Measurements from ENCODE around the gene BRD7.

Gene BRD7

GRCh38 chr16:50388496-50388895, 19.7 kb upstream of the BRD7 start:
- no peak for DNase-seq (ENCODE audit: extremely low read depth, insufficient read length)
- Histone ChIP-seq H3K36me3 (ENCODE audit: control insufficient read depth, insufficient read depth, low read length) (no peaks in the 10 kb centered on the region), H3K27me3 (replicated peaks; ENCODE audit: control insufficient read depth, insufficient read depth, low read length) (no peaks in the 10 kb centered on the region), H3K4me3 (replicated peaks; ENCODE audit: low read depth, low read length) (no peak overlapping the region)
- no peak for TF ChIP-seq CTCF (IDR thresholded peaks at IDR 0.05; ENCODE audit: insufficient read depth, low read length, poor library complexity, severe bottlenecking)

GRCh38 chr16:50386774-50387173, 18.0 kb upstream of the BRD7 start:
- no peak for DNase-seq (ENCODE audit: extremely low read depth, insufficient read length)
- Histone ChIP-seq H3K36me3 (ENCODE audit: control insufficient read depth, insufficient read depth, low read length) (no peaks in the 10 kb centered on the region), H3K4me3 (replicated peaks; ENCODE audit: low read depth, low read length) (no peak overlapping the region), H3K27me3 (replicated peaks; ENCODE audit: control insufficient read depth, insufficient read depth, low read length) (no peaks in the 10 kb centered on the region)
- TF ChIP-seq CTCF (IDR thresholded peaks at IDR 0.05; ENCODE audit: insufficient read depth, low read length, poor library complexity, severe bottlenecking), result no peak

- H3K27me3 ChIP-seq (replicated peaks; ENCODE audit: control insufficient read depth, insufficient read depth, low read length), result no peaks in the 10 kb centered on the region
Measured at GRCh38 chr16:50386139-50386538, 17.4 kb upstream of the BRD7 start.

GRCh38 chr16:50384500-50385135, 15.8 kb upstream of the BRD7 start:
- Histone ChIP-seq H3K27me3 (replicated peaks; ENCODE audit: control insufficient read depth, insufficient read depth, low read length) (no peaks in the 10 kb centered on the region), H3K4me3 (replicated peaks; ENCODE audit: low read depth, low read length) (no peak overlapping the region), H3K36me3 (ENCODE audit: control insufficient read depth, insufficient read depth, low read length) (no peaks in the 10 kb centered on the region)
- no peak for TF ChIP-seq CTCF (IDR thresholded peaks at IDR 0.05; ENCODE audit: insufficient read depth, low read length, poor library complexity, severe bottlenecking)
- DNase-seq (ENCODE audit: extremely low read depth, insufficient read length), result no peak

More at GRCh38 chr16:50386139-50386538, 17.4 kb upstream of the BRD7 start:
- H3K4me3 ChIP-seq (replicated peaks; ENCODE audit: low read depth, low read length), result no peak overlapping the region
- no peaks in the 10 kb centered on the region for H3K36me3 ChIP-seq (ENCODE audit: control insufficient read depth, insufficient read depth, low read length)
- no peak for TF ChIP-seq CTCF (IDR thresholded peaks at IDR 0.05; ENCODE audit: insufficient read depth, low read length, poor library complexity, severe bottlenecking)
- no peak for DNase-seq (ENCODE audit: extremely low read depth, insufficient read length)

GRCh38 chr16:50381679-50382440, 13.1 kb upstream of the BRD7 start:
- TF ChIP-seq CTCF (IDR thresholded peaks at IDR 0.05; ENCODE audit: insufficient read depth, low read length, poor library complexity, severe bottlenecking), result peak; percentile 31
- Histone ChIP-seq H3K27me3 (replicated peaks; ENCODE audit: control insufficient read depth, insufficient read depth, low read length) (no peaks in the 10 kb centered on the region), H3K4me3 (replicated peaks; ENCODE audit: low read depth, low read length) (no peak overlapping the region), H3K36me3 (ENCODE audit: control insufficient read depth, insufficient read depth, low read length) (no peaks in the 10 kb centered on the region)
- DNase-seq (ENCODE audit: extremely low read depth, insufficient read length), result no peak

All from GM06990 (cell line).